UCSD-AML1 (cell line): ENCODE measurements around the gene CASKIN1.
A peak's percentile ranks its signal among the peaks of the same experiment; 100 is the strongest.

Experiments
- DNase-seq: peaks from one replicate; lab custom pipeline; 2025; ENCODE audit not compliant: unreplicated experiment; lab: John Stamatoyannopoulos, UW

Gene CASKIN1

DNA sequence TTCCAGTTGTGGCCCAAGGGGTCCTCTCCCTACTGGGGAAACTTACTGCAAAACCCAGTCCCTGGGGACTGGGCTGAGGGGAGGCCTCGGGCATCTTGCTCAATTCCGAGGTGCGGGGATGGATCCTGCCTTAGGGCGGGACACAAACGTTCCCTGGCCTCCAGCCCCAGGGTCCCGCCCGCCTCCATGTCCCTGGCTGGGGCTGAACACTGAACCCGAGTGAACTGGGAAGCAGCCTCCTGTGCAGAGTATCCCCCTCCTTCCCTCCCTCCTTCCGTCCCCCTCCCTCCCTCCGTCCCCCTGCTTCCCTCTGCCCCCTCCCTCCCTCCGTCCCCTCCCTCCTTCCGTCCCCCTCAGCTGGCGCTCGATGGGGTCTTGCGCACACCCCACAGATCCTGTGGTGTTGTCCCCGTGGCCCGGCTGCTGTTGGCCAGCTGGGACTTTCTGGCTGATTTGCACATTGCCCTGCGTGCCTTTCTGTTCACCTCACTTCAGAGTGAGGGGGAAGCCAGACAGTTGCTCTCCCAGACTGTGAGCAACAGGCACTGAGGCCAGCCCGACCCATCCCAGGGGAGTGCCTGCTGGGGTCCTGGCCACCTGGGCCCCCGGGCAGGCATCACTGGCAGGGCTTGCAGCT, 35.4 kb downstream of the CASKIN1 start:
- no peak for DNase-seq

DNA sequence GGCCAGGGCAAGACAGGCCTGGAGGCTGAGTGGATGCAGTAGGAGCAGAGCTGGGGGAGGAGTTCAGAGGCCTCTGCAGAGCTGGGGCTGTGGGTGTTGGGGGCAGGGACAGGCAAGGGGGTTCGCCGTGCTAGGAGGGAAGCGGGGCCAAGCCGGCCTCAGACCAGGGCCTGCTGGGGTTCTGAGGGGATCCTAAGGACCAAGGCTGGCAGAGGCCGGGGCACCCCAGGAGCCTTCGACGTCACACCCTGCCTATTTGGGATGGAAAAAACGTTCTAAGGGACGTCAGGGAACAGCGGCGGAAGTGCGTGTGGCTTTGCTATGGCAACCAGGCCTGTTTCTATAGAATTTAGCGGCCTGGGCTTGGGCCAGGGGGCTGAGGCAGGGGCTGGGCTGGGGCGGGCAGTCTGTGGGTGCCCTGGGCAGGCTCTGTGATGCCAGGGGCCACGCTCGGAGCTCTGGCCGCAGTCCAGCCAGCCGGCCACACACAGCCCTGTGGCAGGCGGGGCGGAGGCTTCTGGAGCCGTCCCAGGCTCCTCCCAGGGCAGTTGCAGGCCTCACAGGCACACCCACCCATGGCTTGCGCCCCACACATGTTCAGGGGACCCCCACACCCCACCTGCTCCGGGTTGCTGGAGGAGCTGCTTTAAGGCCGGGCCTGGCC, 37.1 kb downstream of the CASKIN1 start:
- DNase-seq: no peak

DNA sequence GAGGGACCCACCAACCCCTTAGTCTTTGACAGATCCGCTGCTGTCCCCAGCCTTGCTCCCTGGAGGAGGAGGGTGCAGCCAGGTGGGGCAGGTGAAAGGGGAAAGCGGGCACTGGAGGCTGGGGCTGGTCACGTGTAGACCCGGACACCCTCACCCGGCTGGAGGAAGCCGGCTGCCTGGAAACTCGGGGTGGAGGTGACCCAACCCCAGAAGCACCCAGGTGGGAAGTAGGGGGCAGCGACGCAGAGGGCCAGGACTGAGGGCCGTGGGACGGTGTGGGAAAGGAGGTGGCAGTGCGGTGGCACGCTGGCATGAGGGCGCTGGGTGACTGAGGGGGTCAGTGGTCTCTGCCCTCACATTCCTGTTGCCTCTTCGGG, 38.2 kb downstream of the CASKIN1 start:
- DNase-seq: no peak

DNA sequence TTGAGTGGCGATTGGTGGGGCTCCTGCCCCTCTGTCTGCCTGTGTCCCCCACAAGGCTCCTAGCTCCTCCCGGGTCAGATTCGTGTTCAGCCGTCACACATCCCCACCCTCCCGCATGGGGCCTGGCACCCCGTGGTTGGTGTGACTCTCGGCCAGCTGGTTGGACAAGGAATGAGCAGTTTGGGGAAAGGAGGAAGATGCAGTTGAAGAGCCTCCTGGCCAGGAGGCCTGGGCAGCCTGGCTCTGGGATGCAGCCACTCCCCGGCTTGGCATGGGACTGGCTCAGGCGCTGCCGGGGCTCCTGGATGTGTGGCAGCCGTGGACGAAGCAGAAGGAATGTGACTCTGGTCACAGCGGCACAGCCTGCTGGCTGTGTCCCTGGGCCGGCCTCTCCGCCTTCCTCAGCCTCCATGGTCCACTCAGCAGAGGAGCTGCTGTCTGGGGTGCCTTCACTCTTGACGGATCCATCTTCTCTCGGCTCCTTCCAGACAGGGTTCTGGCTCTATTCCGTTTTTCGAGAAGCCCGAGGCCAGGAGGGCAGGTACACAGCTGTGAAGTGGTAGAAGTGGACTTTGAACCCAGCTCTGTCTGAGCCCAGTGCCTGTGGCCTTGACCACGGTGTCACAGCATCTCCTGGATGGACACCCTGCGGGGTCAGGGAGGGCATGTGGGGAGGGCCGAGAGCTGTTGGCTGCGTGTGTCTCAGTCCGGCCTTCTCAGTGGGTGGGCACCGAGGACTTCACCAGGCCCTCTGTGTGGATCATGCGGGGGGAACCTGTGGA, 38.7 kb downstream of the CASKIN1 start:
- no peak for DNase-seq

DNA sequence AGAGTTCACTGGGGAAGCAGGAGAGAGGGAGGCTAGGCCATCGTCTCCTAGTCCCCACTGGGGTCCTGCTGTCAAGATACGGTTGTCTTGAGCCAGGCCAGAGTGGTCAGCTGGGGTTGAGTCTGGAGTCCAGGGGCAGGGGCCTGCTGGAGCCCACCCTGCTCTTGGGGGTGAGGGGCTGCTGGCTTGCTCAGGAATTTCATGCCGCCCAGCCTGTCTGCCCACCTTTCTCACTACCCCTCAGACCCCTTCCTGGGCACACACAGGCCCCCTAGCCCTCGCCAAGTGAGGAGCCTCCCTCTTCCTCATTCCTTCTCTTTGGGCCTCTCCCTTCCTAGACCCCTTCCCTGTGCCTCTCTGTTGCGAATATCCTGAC, 39.6 kb downstream of the CASKIN1 start:
- DNase-seq: no peak

DNA sequence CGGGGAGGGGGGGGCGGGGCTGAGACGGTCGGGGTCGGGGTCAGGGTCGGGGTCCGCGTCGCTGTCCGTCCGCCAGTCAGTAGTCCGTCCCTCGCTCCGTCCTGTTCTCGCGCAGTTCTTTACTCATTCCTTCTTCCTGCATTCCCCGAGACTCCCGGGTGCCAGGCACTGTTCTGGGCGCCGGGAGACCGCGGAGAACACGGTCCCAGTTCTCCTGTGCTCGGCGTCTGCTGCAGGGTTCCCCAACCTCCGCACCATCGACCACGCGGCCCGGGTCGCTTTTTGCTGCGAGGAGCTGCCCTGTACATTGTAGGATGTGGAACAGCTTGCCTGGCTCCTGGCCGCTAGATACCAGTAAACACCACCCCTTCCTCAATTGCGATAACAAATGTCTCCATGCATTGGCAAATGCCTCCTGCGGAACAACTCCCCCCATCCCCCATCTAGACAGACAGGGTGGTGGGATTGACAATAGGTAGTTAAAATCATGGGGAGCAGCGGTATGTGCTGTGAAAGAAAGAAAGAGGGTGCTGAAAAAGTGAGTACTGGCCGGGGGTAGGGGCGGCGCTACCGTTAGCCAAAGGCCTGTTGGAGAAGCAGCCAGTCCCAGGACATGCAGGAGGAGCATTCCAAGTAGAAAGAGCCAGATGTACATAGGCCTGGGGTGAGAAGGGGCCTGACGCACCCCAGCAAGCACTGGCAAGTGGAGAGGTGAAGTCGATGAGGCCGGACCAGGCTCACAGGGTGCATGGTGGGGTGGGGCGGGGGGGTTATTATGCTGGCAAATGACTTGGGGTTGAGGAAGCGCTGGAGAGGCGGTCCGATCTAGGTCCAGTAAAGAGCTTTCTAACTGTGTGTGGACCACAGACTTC, 40.2 kb downstream of the CASKIN1 start:
- DNase-seq: peak; percentile 51

DNA sequence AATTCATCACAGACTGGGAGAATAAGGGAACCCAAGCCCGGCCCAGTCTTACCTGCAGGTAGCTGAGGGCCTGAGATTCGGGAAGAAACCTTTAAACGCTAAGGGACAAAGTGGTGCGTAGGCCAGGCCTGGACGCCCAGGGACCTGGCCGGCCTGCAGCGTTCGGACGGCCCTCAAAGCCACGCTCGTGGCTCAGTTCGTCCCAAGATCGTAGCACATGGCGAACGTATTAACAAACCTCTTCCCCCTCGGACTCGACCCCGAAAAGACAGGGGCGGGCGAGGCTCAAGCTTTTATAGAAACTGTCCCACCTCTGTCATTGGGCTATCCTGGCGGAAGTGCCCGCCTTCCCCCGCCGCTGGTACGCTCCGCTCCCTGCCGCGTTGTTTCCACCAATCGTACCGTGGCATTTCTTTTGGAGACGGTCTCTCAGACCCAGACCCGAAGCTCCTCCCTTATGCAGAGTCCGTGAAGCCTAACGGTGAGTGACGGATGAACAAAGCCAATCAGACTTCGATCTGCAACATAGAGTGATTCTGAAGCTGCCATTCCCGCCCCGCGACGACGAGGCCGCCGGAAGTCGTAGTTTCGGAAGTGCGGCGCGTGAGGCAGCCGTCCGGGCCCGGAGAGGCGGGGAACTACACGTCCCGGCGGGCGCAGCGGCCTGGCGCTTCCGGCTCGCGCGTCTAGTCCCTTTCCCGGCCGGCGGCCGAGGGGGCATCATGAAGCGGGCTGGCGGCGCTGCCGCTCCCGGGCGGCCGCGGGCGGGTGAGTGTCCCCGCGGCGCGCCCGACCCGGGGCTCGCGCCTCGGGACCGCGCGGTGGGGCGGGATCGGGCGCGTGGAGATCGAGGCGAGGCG, 41.1 kb downstream of the CASKIN1 start, which contains the start of gene TRAF7:
TSS of gene TRAF7 (plus strand) at position 692 of the 860 bp plus-strand sequence. CDS start 8,139 bp downstream, outside the sequence.
- DNase-seq: peak; percentile 100

DNA sequence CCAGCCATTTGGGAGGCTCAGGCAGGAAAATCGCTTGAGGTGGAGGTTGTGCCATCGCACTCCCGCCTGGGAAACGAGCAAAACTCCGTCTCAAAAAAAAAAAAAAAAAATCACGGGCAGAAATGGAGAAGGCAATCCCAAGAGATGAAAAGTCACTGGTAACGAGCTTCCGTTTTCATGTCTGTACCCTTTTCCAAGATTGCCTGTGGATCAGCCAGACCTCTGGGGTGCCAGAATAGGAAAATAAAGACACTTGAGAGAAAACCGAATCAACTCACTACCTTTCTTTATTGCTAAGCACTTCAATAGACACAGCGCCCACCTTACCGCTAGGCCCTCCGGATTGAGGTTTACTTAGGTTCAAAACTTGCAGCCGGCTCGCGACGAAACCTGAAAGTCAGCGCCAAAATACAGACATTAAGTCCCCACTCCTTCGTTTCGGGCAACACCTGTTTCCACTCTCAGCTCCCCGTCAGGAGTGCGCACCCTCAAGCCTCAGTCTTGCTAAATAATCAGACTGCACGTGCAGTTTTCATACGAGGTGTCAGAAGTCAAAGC, 41.8 kb downstream of the CASKIN1 start:
- no peak for DNase-seq

DNA sequence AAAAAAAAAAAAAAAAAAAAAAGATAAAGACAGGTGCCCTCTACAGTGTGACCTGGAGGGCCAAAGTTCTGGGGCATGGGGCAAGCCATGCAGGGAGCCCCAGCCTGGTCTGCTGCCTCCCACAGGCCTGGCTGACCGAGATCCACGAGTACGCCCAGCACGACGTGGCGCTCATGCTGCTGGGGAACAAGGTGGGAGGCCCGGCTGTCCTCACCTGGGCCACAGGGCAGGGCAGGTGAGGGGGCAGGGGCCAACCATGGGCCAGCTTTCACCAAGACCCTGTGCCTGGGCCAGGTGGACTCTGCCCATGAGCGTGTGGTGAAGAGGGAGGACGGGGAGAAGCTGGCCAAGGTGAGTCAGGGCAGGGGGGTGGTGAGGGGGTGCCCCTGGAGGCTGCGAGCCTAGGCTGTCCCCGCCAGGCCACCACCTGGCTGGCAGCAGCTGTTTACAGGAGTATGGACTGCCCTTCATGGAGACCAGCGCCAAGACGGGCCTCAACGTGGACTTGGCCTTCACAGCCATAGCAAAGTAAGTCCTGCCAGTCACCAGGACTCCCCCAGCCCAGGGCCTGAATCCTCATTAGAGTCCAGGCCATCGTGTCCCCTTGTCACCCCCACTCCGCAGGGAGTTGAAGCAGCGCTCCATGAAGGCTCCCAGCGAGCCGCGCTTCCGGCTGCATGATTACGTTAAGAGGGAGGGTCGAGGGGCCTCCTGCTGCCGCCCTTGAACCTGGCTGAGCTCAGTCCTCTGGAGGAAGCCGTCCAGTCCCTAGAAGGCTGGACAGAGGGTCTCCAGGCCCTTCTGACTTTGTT, 43.5 kb downstream of the CASKIN1 start:
- DNase-seq: peak; percentile 59

DNA sequence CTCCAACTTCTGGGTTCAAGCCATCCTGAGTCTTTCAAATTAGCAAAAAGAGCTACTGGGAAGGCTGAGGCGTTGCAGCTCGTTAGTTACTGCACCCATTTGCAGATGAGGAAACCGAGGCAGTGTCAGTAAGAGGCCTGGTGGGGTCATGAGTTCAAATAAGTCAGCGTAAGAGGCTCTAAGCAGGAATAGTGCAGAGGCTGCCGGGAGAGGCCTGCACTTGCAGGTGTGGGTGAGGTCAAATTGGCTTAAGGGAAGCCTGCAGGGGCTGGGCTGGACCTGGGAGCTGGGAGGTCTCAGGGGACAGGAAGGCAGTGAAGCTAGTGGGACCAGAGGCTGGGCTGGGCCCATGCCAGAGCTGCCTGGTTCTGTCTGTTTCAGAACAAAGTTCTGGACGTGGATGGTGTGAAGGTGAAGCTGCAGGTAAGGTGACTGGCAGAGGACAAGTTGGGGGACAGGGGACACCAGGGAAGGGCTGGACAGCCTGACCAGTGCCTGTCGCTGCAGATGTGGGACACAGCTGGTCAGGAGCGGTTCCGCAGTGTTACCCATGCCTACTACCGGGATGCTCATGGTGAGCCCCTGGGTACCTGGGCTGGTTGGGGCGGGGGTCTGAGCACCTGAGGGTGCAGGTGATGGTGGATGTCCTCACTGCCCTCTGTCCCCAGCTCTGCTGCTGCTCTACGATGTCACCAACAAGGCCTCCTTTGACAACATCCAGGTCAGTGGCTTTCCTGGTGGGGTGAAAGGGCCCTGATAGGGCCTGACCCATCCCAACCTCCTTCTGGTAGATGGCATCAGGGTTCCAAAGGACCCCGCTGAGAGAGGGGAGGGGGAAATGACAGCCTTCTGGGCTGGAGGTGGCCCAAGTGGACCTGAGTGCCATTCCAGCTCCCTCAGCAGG, 45.0 kb downstream of the CASKIN1 start:
- DNase-seq: no peak

DNA sequence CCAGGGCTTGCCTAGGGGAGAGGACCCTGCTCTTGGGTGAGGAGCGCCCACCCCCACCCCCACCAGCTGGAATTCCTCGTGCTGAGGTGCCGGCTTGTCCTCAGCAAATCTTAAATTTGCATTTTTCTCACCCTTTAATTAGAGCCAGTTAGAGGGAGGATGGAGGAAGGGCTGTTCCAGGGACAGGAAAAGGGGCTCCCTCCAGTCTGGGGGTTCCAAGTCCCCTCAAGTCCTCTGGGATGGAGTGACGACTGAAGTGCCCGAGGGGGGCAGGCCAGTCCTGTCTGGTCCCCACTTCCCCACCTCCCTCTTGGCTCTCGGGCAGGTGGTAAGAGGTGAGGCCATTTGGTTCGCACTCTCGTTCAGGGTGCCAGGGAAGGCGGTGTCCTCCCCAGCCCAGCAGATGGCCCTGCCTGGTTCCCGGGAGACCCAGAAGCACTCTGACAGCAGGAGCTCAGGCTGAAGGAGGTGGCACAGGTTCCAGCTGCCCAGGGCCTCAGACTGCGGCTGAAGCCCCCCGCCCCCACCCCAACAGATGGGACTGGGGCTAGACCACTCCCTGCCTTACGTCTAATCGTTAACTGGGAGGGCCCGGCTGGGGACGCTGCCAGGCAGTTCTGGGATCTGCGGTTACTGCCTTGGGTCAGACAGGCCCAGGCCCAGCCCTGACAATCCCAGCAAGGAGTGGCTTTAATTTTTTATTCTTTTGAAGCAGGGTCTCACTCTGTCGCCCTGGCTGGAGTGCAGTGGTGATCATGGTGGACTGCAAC, 45.8 kb downstream of the CASKIN1 start:
- no peak for DNase-seq

DNA sequence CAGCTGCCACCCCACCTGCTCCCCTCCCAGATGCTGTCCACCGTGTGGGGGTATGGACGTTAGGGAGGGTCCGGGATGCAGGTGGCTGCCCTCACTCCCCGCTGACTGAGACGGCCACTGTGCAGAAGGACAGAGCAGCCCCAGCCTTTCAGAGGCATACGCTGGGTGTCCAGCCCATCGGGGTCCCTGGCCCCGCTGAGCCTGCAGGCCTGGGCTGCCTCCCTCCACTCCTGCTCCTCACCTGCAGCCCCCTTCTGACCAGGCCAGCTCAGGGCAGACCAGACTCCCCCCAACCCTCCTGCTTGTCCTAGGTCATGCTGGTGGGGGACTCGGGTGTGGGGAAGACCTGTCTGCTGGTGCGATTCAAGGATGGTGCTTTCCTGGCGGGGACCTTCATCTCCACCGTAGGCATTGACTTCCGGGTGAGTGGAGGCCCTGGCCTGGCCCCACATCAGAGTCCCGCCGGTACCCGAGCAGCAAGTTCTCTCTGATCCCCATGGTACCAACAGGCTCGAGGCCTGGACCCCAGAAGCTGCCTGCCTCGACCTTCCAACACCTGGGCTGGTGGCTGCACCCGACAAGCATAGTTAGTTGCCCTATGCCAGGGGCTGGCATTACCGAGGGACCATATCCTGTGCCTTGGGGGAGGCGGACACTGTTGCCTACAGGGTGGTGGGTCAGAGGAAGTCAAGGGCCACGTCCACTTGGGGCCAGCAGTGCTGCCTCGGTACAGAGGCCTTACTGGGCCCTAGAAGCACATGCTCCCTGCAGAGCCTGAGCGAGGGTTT, 46.6 kb downstream of the CASKIN1 start:
- no peak for DNase-seq

DNA sequence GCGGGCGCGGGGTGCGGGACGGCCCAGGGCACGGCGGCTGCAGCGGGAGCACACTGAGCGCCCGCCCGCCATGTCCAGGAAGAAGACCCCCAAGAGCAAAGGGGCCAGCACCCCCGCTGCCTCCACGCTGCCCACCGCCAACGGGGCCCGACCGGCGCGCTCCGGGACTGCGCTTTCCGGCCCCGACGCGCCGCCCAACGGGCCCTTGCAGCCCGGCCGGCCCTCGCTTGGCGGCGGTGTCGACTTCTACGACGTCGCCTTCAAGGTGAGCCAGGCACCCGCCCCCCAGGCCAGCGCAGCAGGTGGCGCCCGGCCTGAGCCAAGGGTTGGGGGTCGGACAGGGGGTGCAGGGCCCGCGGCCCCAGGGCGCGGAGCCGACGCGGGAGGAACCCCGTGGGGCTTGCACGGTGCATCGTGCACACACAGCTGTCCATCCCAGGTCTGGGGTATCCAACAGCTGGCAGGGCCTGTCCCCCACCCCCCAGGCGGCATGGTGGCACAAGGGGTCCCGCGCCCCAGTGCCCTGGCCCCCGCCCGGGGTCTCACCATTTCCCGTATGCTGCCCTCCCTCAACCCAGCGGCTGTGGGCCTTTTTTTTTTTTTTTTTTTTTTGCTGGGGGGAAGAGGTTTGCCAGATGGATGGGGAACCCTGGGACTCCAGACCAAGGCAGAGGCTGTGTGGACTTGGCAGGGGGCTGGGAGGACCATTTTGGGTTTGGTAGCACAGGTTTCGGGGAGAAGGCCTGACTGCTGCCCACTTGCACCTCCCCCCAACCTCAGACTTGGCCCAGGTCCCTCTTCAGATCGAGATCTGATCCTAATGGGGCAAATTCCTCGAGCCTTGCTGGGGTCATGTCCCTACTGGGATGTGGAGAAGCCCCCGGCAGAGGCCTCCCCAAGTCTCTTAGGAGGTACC, 47.4 kb downstream of the CASKIN1 start:
- DNase-seq: no peak

DNA sequence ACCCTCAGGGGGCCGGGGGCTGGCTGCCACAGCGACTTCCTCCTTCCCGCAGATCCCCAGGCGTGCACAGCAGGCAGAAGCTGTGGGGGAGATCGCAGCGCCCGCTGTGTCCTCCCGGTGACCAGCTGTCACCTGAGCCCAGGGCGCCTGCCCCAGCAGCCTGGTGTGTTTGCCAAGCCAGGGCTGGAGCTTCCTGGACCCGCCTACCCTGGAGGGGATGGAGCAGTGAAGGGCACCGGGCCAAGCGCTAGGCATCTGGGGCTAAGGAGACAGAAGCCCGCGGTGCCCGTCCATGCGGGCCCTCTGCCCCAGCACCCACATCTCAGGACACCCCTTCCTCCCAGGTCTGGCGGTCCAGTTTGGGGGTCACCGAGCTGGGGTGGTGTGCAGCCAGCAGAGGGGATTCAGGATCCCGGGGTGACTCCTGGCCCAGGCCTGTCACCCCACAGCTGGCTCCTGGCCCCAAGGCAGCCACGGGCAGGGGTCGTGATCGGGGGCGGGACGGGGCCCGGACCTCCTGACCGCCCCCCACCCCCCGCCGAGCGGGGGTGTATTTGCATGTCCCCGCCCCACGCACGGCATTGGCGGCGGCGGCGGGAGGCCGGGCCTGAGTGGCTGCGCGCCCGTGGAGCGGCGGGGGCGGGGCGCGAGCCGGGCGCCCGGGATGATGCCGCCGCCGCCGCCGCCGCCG, 48.3 kb downstream of the CASKIN1 start, which contains the start of gene RAB26:
TSS of gene RAB26 (plus strand) at position 645 of the 691 bp plus-strand sequence. CDS start 159 bp downstream, outside the sequence.
- DNase-seq: peak; percentile 55

DNA sequence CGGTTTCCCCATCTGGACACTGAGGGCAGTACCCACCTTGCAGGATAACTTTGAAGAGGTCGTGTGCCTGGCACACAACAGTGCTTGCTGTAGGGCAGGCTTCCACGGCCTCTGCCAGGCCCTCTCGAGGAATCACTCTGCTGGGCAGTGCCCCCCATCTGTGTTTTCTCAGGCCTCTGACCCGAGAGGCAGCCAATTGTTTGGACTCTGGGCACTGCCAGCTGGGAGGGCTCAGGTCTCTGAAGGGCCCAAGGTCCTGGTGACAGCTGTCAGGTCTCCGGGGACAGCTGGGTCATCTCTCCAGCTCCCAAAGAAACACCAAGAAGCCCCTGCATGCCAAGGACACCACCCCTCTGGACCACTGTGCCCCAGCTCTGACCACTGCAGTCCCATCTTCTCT, 49.0 kb downstream of the CASKIN1 start:
- DNase-seq: no peak
